SIG-M5 (cell line): ENCODE measurements around the gene ABT1.

ENCODE experiments used
- DNase-seq: peaks from one replicate; lab custom pipeline; 2025; lab: John Stamatoyannopoulos, UW

Gene ABT1

GRCh38 chr6:26575494-26575939 is 21.2 kb upstream of the ABT1 start:
- DNase-seq: no peak

- no peak for DNase-seq
Observed at GRCh38 chr6:26576407-26576843, 20.3 kb upstream of the ABT1 start.

DNA sequence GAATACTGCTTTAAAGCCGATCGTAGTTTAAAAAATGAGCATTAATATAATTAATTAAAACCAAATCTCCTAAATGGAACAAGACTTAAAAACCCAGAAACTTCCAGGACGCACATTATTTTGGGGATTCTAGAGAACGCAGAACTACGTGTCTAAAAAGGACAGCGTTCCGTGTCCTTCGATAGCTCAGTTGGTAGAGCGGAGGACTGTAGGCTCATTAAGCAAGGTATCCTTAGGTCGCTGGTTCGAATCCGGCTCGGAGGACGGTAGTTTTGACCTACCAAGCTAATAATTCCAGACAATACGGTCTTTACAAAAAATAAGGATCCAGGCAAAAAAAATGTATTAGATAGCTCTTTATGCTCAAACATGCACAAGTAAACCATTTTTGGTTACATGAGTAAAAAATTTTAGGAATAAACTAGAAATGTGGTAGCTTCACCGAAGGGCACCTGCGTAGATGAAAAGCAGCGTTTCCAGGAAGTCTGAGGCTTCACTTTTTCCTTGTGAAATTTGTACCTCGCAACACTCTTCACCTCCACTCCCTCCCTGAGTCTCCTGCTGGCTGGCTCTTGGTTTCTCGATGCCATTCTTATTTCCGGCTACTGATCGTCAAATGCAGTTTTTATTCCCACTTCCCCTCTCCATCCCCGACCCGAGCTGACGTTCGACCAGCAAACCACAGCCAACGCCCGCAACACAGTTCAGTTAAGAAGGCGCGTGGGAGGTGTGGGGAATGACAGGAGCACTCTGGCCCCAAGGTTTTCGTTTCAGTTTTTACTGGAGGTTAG is 19.6 kb upstream of the ABT1 start:
- DNase-seq: no peak

DNA sequence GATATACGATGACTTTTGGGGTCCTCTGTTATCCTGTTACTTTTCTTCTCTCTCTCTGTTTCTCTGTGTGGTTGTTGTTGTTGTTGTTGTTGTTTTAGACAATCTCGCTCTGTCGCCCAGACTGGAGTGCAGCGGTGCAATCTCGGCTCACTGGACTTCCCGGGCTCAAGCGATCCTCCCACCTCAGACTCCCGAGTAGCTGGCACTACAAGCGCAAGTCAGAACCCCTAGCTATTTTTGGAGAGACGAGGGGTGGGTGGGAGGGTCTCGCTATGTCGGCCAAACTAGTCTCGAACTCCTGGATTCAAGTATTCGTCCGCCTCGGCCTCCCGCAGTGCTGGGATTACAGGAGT is 19.1 kb upstream of the ABT1 start:
- no peak for DNase-seq

- DNase-seq: no peak
Observed at GRCh38 chr6:26578279-26578678, 18.5 kb upstream of the ABT1 start.

DNA sequence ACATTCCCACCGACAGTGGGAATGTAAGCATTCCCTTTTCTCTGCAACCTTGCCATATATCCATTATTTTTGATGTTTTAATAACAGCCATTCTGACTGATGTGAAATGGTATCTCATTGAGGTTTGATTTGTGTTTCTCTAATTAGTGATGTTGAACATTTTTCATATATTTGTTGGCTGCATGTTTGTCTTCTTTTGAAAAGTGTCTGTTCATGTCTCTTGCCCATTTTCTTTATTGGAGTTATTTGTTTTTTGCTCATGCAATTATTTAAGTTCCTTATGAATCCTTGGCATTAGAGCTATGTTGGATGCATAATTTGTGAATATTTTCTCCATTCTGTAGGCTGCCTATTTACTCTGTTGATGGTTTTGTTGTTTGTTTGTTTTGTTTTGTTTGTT is 18.0 kb upstream of the ABT1 start:
- DNase-seq: no peak

DNA sequence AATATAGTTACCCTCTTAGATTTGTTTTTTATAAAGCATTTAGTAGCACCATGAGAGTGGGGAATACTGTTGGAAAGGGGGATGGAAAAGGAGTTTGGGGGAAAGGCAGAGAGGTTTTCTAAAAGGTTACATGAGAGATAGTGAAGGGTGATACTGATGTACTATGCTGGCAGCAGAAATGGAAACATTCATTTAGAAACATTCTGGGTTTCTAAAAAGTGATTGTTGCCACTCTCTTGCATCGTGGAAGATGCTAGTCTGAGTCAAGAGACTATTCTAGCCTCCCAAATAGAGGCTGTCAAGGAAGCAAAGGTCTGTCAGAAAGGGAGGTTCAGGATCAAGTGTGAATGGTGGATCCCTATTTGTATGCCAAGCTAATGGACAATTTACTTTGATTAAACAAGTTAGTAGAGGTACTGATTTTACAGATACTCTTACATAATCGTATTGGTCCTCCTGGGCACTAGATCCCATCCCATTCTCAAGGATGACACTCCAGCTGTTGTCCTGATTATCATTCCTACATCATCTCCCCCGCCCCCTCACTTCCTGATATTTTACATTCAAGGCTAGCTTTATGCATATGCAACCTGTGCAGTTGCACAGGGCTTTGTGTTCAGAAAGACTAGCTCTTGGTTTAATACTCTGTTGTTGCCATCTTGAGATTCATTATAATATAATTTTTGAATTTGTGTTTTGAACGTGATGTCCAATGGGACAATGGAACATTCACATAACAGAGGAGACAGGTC is 15.4 kb upstream of the ABT1 start:
- no peak for DNase-seq

DNA sequence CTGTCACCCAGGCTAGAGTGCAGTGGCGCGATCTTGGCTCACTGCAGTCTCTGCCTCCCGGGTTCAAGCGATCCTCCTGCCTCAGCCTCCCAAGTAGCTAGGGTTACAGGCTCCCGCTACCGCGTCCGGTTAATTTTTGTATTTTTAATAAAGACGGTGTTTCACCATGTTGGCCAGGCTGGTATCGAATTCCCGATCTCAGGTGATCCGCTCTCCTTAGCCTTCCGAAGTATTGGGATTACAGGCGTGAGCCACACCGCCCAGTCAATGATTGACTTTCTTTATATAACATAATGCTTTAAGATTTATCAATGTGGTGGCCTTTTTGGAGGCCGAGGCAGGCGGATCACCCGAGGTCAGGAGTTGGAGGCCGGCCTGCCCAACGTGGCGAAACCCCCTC is 7.8 kb upstream of the ABT1 start:
- no peak for DNase-seq

DNA sequence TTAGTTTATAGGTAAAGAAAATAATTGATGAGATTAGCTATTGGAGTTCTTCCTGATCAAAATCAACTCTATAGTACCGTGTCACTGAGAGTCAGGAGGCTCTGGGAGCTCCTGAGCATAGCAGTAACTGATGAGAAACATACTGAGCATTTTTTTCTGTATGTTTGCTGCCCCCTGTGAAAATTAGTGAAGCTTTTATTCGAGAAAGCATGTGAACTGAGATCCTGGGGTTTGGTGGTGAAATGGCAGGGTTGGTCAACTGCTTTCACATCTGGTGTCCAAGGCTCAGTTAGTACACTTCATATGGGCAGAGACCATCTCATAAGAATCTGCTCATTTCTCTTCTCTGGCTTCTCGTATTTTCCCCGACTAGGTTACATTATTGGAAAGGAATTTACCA is 4.1 kb upstream of the ABT1 start:
- no peak for DNase-seq

- DNase-seq: no peak
Observed at GRCh38 chr6:26593278-26594130, 3.2 kb upstream of the ABT1 start.

DNA sequence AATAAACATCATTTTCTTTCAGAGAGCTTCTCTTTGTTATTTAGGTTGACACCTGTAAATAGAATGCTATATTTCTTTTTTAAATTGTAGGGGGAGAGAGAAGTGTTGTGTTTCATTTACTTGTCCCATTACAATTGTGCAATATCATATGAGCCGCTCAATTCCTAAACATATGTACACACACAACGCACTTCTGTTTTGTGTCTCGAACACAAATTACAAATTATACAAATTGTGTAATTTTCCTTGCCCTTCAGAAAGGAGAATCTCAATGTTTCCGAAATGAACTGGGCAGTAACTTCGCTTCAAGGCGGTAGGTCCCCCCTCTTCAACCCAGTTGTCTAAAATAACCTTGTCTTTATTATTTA is 2.6 kb upstream of the ABT1 start:
- no peak for DNase-seq

GRCh38 chr6:26594730-26595632 is 1.8 kb upstream of the ABT1 start:
- no peak for DNase-seq

DNA sequence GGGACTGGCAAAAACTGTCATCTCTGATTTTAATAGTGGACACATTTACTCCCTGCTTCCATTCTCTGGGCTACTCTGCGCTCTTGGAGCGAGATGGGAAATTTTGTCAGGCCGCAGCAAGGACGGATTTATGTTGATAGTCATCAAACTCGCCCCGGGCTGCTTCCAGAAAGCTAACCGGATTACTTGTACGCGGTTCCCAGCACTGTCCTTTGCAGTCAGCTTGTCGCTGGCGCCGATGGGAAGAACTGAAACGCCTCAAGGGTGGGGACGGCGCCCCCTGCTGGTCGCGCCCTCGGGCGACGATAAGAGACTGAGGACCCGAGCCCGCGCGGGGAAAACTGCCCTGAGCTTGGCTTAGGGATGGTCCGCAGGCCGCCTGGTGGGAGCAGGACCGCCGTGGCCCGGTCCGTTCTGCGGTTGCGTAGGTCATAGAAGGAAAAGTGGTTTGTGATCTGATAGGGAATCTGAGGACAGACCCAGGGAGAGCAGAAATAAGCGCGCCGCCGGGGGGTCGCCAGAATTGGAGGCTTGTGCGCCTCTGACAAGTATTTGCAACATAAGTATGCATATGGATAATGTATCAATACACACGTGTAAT is 984 bp upstream of the ABT1 start:
- DNase-seq: no peak

GRCh38 chr6:26597389-26597766 is 625 bp downstream of the ABT1 start:
- DNase-seq: no peak

GRCh38 chr6:26597821-26598220 is 1.1 kb downstream of the ABT1 start:
- DNase-seq: no peak

GRCh38 chr6:26598267-26598666 is 1.5 kb downstream of the ABT1 start:
- no peak for DNase-seq

- DNase-seq: no peak
Observed at GRCh38 chr6:26599134-26599533, 2.4 kb downstream of the ABT1 start.

DNA sequence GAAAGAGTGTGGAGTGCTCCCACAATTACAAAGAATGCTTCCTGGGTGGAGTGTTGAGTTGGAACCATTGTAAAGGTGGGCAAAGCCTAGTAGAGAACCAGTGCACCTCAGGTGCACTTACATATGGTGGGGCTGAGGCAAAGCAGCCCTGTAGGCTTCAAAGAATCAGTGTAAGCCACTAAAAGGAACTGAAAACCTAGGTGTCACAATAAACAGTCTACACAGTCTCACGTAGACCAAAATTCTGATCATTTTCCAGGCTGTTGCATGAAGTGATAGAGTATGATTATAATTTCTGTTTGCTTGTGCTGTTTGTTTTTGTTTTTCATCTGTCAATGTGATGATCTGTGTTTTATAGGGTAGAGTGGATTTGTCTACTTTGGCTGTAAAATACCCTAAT is 2.8 kb downstream of the ABT1 start:
- no peak for DNase-seq

GRCh38 chr6:26600759-26601158 is 4.0 kb downstream of the ABT1 start:
- no peak for DNase-seq

DNA sequence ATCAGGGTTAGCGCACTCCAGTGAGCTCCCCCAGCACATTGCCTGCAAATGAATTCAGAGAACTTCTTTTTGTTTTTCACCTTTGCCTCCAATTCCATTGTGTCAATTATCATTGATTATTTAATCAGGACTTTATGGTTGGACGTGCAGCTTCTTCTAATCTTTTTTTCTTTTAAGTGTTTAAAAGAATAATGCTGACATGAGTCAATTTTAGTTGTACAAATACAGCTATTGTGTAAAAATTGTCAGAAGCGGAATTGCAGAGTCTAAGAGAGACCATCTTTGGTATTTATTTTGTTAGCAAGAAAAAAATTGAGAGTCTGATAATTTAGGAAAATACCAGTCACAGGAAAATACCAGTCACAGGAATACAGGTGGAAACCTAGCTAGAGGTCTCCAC is 5.5 kb downstream of the ABT1 start:
- no peak for DNase-seq

DNA sequence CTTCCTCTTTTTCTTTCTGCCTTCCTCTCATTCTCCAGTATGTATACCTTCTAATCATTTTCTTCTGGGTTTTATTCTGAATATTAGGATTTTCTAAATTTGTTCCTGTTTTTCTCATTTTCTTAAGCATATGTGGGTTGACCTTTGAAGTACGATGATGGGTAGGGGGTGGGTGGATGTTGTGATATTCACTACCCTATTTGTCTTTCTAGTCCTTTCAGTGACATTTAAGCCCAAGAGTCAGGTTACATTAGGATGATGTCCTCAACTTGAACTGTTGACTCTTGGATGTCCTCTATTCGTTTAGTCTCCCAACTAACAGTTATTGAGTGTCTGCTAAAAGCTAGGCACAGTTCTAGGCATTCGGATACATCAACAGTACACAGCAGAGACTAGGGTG is 7.3 kb downstream of the ABT1 start:
- no peak for DNase-seq
